Measurements from ENCODE around the gene OLFML1.

DNA sequence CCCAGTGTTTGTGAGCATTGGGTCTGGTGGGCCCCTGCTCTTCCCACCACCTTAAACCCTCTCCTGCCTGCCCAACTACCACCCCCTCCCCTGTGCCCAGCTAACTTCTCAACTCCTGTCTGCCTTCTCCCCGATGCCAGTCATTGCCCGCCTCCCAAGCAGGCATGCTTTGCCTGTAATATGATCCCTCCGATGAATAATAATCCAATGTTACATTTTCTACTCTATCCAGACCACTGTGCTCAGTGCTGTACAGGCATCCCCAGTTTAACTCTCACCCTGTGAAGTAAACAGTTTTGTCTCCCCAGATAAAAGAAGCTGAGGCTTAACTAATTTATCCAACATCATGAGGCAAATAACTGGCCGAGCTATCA, 35.5 kb upstream of the OLFML1 start:
- TF ChIP-seq, protein P1, sequence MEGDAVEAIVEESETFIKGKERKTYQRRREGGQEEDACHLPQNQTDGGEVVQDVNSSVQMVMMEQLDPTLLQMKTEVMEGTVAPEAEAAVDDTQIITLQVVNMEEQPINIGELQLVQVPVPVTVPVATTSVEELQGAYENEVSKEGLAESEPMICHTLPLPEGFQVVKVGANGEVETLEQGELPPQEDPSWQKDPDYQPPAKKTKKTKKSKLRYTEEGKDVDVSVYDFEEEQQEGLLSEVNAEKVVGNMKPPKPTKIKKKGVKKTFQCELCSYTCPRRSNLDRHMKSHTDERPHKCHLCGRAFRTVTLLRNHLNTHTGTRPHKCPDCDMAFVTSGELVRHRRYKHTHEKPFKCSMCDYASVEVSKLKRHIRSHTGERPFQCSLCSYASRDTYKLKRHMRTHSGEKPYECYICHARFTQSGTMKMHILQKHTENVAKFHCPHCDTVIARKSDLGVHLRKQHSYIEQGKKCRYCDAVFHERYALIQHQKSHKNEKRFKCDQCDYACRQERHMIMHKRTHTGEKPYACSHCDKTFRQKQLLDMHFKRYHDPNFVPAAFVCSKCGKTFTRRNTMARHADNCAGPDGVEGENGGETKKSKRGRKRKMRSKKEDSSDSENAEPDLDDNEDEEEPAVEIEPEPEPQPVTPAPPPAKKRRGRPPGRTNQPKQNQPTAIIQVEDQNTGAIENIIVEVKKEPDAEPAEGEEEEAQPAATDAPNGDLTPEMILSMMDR (IDR thresholded peaks at IDR 0.05): no peak
- TF ChIP-seq EZH2phosphoT487 (IDR thresholded peaks at IDR 0.05): no peak
- no peak for TF ChIP-seq EZH2 (IDR thresholded peaks at IDR 0.05)
